Neural cell (in vitro differentiated cells): ENCODE results near the gene PNKD. TPM values are rescaled to one million over a fixed set of nuclear protein-coding genes. Genes with fewer than 3 reads are reported as not detected.

ENCODE experiments used
- H2AFZ ChIP-seq: fragments of 200-600, 300-800 bp; sonication (generic), shearing (Covaris generic); 2 replicates; pipeline ENCODE4 v1.6.0; 2014; ENCODE audit warnings: low read depth, mild to moderate bottlenecking, antibody characterized with exemption, low read length, moderate library complexity
- H3F3A ChIP-seq: fragments of 200-600 bp; shearing (Covaris generic); 2 replicates; pipeline ENCODE4 v1.6.1; 2016; ENCODE audit warnings: mild to moderate bottlenecking, moderate library complexity, mixed read lengths, antibody characterized with exemption, low read length; ENCODE audit not compliant: insufficient read depth, poor library complexity, severe bottlenecking
- H3K27ac ChIP-seq: fragments of 200-600, 300-800 bp; sonication (generic), shearing (Covaris generic); 2 replicates; pipeline ENCODE4 v1.5.1; 2014; ENCODE audit warnings: mild to moderate bottlenecking, low read length, moderate library complexity
- H3K27me3 ChIP-seq: fragments of 300-800, 200-600 bp; sonication (generic), shearing (Covaris generic); 2 replicates; pipeline ENCODE4 v1.6.0; 2014; ENCODE audit warnings: mild to moderate bottlenecking, low read depth, low read length, moderate library complexity; ENCODE audit not compliant: insufficient read depth
- H3K36me3 ChIP-seq: fragments of 300-800, 200-600 bp; sonication (generic), shearing (Covaris generic); 2 replicates; pipeline ENCODE4 v1.5.1; 2014; ENCODE audit warnings: mild to moderate bottlenecking, antibody characterized with exemption, low read length, moderate library complexity; ENCODE audit not compliant: insufficient read depth
- H3K4me2 ChIP-seq: fragments of 300-800, 200-600 bp; sonication (generic), shearing (Covaris generic); 2 replicates; pipeline ENCODE4 v1.6.0; 2014; ENCODE audit warnings: mild to moderate bottlenecking, low read length
- H3K4me3 ChIP-seq: fragments of 300-800, 200-600 bp; sonication (generic), shearing (Covaris generic); 2 replicates; pipeline ENCODE4 v1.5.1; 2014; ENCODE audit warnings: mild to moderate bottlenecking, low read length, moderate library complexity
- H3K79me2 ChIP-seq: fragments of 200-600 bp; shearing (Covaris generic); replicated peaks from 2 replicates; pipeline ENCODE4 v1.6.0; 2014; ENCODE audit warnings: mild to moderate bottlenecking, low read length, moderate library complexity; ENCODE audit not compliant: insufficient read depth
- H3K9ac ChIP-seq: fragments of 300-800, 200-600 bp; sonication (generic), shearing (Covaris generic); 2 replicates; pipeline ENCODE4 v1.6.1; 2016; ENCODE audit warnings: mild to moderate bottlenecking, low read length, mixed read lengths
- H3K9me2 ChIP-seq: fragments of 200-600 bp; shearing (Covaris generic); 2 replicates; pipeline ENCODE4 v1.6.1; 2016; ENCODE audit warnings: mild to moderate bottlenecking, low read length, mixed read lengths; ENCODE audit not compliant: insufficient read depth
- H3K9me3 ChIP-seq: fragments of 200-600, 300-800 bp; sonication (generic), shearing (Covaris generic); 2 replicates; pipeline ENCODE4 v1.6.1; 2016; ENCODE audit warnings: mild to moderate bottlenecking, mixed run types, low read length, moderate library complexity, mixed read lengths
- H4K20me1 ChIP-seq: fragments of 200-600 bp; shearing (Covaris generic); 2 replicates; pipeline ENCODE4 v1.6.1; 2016; ENCODE audit warnings: mild to moderate bottlenecking, mixed run types; ENCODE audit not compliant: insufficient read depth
- CTCF ChIP-seq: fragments of 450-650 bp; IDR thresholded peaks from 2 replicates; pipeline ENCODE4 v1.5.1; 2014; ENCODE audit warnings: antibody characterized with exemption, mild to moderate bottlenecking, moderate library complexity; ENCODE audit not compliant: poor library complexity, severe bottlenecking
- EP300 ChIP-seq: fragments of 450-650 bp; conservative IDR thresholded peaks from 2 replicates; pipeline ENCODE4 v1.6.1; 2014; ENCODE audit warnings: antibody characterized with exemption, mild to moderate bottlenecking, moderate library complexity; ENCODE audit not compliant: poor library complexity, severe bottlenecking
- EZH2 ChIP-seq: fragments of 200-600, 300-800 bp; shearing (Covaris generic), sonication (generic); IDR thresholded peaks from 2 replicates; pipeline ENCODE4 v1.6.1; 2014; ENCODE audit warnings: antibody characterized with exemption, low read length, borderline replicate concordance, mild to moderate bottlenecking; ENCODE audit not compliant: insufficient read depth, poor library complexity, severe bottlenecking
- MXI1 ChIP-seq: fragments of 450-650 bp; conservative IDR thresholded peaks from 2 replicates; pipeline ENCODE4 v1.6.1; 2014; ENCODE audit warnings: antibody characterized with exemption, mild to moderate bottlenecking; ENCODE audit not compliant: poor library complexity, severe bottlenecking
- POLR2AphosphoS5 ChIP-seq: IDR thresholded peaks from 2 replicates; pipeline ENCODE4 v1.6.1; 2012
- RAD21 ChIP-seq: fragments of 450-650 bp; conservative IDR thresholded peaks from 2 replicates; pipeline ENCODE4 v1.6.1; 2014; ENCODE audit warnings: antibody characterized with exemption, mild to moderate bottlenecking, moderate library complexity
- SMC3 ChIP-seq: fragments of 450-650 bp; conservative IDR thresholded peaks from 2 replicates; pipeline ENCODE4 v1.6.1; 2014; ENCODE audit warnings: antibody characterized with exemption, mild to moderate bottlenecking, moderate library complexity; ENCODE audit not compliant: poor library complexity
- TAF1 ChIP-seq: IDR thresholded peaks from 2 replicates; pipeline ENCODE4 v1.6.1; 2012; ENCODE audit warnings: low read depth
- polyA plus RNA-seq: library from polyadenylated mRNA; depleted of rRNA; stranded (reverse); fragments of >200 nt; gene quantifications from 2 replicates; pipeline ENCODE4 v1.2.3, GENCODE V29; 2014
- TF ChIP-seq, protein P1 (sequence below): IDR thresholded peaks from 2 replicates; pipeline ENCODE4 v1.6.1; 2012; ENCODE audit warnings: borderline replicate concordance

PNKD gene
- polyA plus RNA-seq, 1 donor from 2014 or later = 59.7 TPM

DNA sequence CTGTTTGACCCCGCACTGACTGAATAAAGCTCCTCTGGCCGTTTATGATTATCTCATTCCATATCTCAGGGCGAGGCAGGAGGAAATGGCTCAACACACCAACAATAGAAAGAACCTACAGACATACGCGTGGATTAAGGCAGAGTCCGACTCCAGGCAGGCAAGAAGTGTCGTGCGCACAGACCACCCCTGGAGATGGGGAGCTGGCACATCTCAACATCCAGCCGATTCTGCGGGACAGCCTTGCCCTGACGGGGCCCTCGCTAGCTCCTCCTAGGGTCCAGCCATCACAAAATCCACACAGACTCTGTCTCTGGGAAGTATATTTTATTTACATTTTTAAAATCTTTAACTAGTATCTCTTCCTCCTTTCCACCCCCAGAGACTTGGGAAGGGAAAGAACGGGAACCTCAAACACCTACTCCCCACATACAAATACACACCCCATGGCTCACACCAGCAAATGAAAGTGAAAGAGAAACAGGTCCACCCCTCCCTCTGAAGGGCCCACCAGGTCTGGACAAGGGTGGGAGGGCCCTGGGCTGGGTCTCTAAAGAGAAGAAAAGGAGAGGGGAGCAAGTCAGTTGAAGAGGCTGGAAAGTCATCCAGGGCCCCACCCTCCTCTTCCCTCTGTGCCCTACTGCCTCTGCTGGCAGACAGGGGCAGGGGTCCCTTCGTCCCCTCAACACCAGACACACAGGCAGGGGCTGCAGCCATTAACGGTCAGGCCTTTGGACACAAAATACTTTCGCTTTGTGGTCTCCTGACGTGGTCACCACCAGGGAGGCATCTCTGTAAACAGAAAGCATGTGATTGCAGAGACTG is 6.3 kb upstream of the PNKD start:
- Histone ChIP-seq H4K20me1 (no peaks in the 10 kb centered on the region), H3K36me3 (no peaks in the 10 kb centered on the region), H3K9me2 (no peaks in the 10 kb centered on the region), H3K27ac (no peak overlapping the region), H3K4me2 (no peak overlapping the region), H3K9ac (no peak overlapping the region), H3F3A (no peaks in the 10 kb centered on the region), H3K27me3 (no peaks in the 10 kb centered on the region), H3K4me3 (no peak overlapping the region), H2AFZ (no peak overlapping the region), H3K9me3 (no peaks in the 10 kb centered on the region), H3K79me2 (peaks cover 2% of the 10 kb centered on the region)
- TF ChIP-seq CTCF (no peak), EP300 (no peak), POLR2AphosphoS5 (no peak), SMC3 (no peak), RAD21 (no peak), TAF1 (no peak), MXI1 (no peak), EZH2 (no peak)
- TF ChIP-seq, protein P1, sequence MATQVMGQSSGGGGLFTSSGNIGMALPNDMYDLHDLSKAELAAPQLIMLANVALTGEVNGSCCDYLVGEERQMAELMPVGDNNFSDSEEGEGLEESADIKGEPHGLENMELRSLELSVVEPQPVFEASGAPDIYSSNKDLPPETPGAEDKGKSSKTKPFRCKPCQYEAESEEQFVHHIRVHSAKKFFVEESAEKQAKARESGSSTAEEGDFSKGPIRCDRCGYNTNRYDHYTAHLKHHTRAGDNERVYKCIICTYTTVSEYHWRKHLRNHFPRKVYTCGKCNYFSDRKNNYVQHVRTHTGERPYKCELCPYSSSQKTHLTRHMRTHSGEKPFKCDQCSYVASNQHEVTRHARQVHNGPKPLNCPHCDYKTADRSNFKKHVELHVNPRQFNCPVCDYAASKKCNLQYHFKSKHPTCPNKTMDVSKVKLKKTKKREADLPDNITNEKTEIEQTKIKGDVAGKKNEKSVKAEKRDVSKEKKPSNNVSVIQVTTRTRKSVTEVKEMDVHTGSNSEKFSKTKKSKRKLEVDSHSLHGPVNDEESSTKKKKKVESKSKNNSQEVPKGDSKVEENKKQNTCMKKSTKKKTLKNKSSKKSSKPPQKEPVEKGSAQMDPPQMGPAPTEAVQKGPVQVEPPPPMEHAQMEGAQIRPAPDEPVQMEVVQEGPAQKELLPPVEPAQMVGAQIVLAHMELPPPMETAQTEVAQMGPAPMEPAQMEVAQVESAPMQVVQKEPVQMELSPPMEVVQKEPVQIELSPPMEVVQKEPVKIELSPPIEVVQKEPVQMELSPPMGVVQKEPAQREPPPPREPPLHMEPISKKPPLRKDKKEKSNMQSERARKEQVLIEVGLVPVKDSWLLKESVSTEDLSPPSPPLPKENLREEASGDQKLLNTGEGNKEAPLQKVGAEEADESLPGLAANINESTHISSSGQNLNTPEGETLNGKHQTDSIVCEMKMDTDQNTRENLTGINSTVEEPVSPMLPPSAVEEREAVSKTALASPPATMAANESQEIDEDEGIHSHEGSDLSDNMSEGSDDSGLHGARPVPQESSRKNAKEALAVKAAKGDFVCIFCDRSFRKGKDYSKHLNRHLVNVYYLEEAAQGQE = no peak

DNA sequence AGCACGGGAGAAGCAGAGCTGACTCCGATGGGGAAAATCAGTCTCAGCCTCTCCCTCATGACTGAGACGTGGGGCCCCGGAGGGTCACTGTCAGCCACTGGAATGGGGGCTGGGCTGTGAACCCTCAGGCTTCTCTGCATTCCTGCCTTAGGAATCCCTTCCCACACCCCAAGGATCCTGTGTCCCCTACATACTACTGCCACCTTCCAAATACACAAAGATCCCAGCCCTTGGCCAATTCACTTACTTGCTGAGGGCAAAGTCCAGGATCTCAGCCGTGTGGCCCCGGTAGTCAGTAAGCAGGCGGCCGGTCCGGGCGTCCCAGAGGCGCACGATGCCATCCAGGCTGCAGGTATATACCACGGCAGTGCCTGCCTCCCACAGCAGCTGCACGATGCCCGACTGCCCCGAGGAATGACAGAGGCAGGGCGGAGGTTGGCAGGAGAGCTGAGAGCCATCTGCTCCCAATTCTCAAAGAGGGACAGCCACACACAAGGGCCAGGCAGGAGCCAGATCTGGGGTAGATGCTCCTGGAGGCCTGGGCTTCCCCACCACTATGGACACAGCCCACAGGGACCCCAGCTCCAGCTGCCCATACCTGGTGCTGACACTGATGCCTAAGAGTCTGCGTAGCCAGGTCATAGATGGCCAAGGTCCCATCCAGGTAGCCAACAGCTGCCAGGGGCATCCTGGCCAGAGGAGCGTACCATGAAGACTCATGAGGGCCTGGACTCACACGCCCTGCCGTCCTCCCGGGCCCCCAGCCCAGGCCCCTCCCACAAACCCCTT is 5.4 kb upstream of the PNKD start:
- Histone ChIP-seq H3K27me3 (no peaks in the 10 kb centered on the region), H3K9me2 (no peaks in the 10 kb centered on the region), H2AFZ (no peak overlapping the region), H3K9ac (no peak overlapping the region), H3F3A (no peaks in the 10 kb centered on the region), H3K36me3 (no peaks in the 10 kb centered on the region), H3K4me3 (no peak overlapping the region), H3K27ac (no peak overlapping the region), H3K79me2 (peaks cover 9% of the 10 kb centered on the region), H3K9me3 (no peaks in the 10 kb centered on the region), H4K20me1 (no peaks in the 10 kb centered on the region), H3K4me2 (no peak overlapping the region)
- no peak for TF ChIP-seq EZH2
- TF ChIP-seq TAF1 = no peak
- TF ChIP-seq POLR2AphosphoS5 = no peak
- TF ChIP-seq EP300 = no peak
- TF ChIP-seq SMC3 = no peak
- no peak for TF ChIP-seq RAD21
- TF ChIP-seq MXI1 = no peak
- TF ChIP-seq CTCF = no peak
- TF ChIP-seq, protein P1 = no peak
